HG02943 (cell line): ENCODE measurements around the gene C1QL1.

Experiments
- ATAC-seq: cut with Tn5 transposase; IDR thresholded peaks from one replicate; pipeline ENCODE4 v1.9.1; 2021; ENCODE audit warnings: mild to moderate bottlenecking, low read depth, moderate library complexity; ENCODE audit not compliant: unreplicated experiment

Gene C1QL1

GRCh38 chr17:44932787-44933097, 35.4 kb downstream of the C1QL1 start:
- ATAC-seq, result no peak

- no peak for ATAC-seq
Observed at GRCh38 chr17:44932096-44932786, 35.9 kb downstream of the C1QL1 start.

- no peak for ATAC-seq
Observed at GRCh38 chr17:44931376-44931775, 36.7 kb downstream of the C1QL1 start.

GRCh38 chr17:44930667-44931066, 37.4 kb downstream of the C1QL1 start:
- ATAC-seq, result no peak

GRCh38 chr17:44928950-44929720, 39.0 kb downstream of the C1QL1 start:
- no peak for ATAC-seq

GRCh38 chr17:44928136-44928535, 40.0 kb downstream of the C1QL1 start:
- no peak for ATAC-seq

- no peak for ATAC-seq
Observed at GRCh38 chr17:44927696-44928095, 40.4 kb downstream of the C1QL1 start.

- ATAC-seq, result no peak
Observed at GRCh38 chr17:44926821-44927525, 41.1 kb downstream of the C1QL1 start.

- ATAC-seq, result no peak
Observed at GRCh38 chr17:44925731-44926697, 42.1 kb downstream of the C1QL1 start.

- no peak for ATAC-seq
Observed at GRCh38 chr17:44924107-44924544, 44.0 kb downstream of the C1QL1 start.

GRCh38 chr17:44922746-44923470, 45.2 kb downstream of the C1QL1 start:
- no peak for ATAC-seq

- ATAC-seq, result no peak
Observed at GRCh38 chr17:44922136-44922535, 46.0 kb downstream of the C1QL1 start.

GRCh38 chr17:44921122-44921882, 46.8 kb downstream of the C1QL1 start:
- no peak for ATAC-seq

GRCh38 chr17:44920565-44920940, 47.5 kb downstream of the C1QL1 start:
- no peak for ATAC-seq

GRCh38 chr17:44919885-44920564, 48.1 kb downstream of the C1QL1 start:
- no peak for ATAC-seq

- ATAC-seq, result no peak
Observed at GRCh38 chr17:44919411-44919810, 48.7 kb downstream of the C1QL1 start.

GRCh38 chr17:44918006-44918405, 50.1 kb downstream of the C1QL1 start:
- ATAC-seq, result no peak

GRCh38 chr17:44917456-44917855, 50.6 kb downstream of the C1QL1 start:
- no peak for ATAC-seq
